GM13977 (cell line): Measurements from ENCODE around the gene CLRN3.

Source experiments
- DNase-seq: peaks from one replicate; pipeline ENCODE4 v3.0.0; 2012; ENCODE audit warnings: low spot score
- CTCF ChIP-seq: IDR thresholded peaks from 2 replicates; pipeline ENCODE4 v1.5.1; 2012; ENCODE audit warnings: mild to moderate bottlenecking, control low read depth; ENCODE audit not compliant: insufficient read depth; ENCODE audit errors: extremely low read depth, missing control alignments
- in situ Hi-C: fragments of 300-500 bp; cut with MboI; formaldehyde crosslinking; loops from one replicate; pipeline ENCODE4 v1.12.0; 2022; ENCODE audit warnings: low sequenced_read_pairs, low pct_unique_long_range_greater_than_20kb, mixed read lengths, inconsistent platforms; ENCODE audit not compliant: unreplicated experiment

CLRN3 gene

GRCh38 chr10:127852456-127852855 lies 40.3 kb downstream of the CLRN3 start:
- no peak for TF ChIP-seq CTCF
- no peak for DNase-seq
- in situ Hi-C loops: no loop called here

- in situ Hi-C loops: no loop called here
- no peak for DNase-seq
- TF ChIP-seq CTCF: no peak
Measured at GRCh38 chr10:127851661-127852194, 41.0 kb downstream of the CLRN3 start.

- in situ Hi-C loops: no loop called here
- DNase-seq: no peak
- TF ChIP-seq CTCF: no peak
Measured at GRCh38 chr10:127850944-127851343, 41.8 kb downstream of the CLRN3 start.

GRCh38 chr10:127849921-127850320 lies 42.8 kb downstream of the CLRN3 start:
- no peak for DNase-seq
- TF ChIP-seq CTCF: no peak
- in situ Hi-C loops: no loop called here

GRCh38 chr10:127849224-127849623 lies 43.5 kb downstream of the CLRN3 start:
- TF ChIP-seq CTCF: no peak
- DNase-seq: no peak
- in situ Hi-C loops: no loop called here

GRCh38 chr10:127848226-127848625 lies 44.5 kb downstream of the CLRN3 start:
- in situ Hi-C loops: no loop called here
- no peak for DNase-seq
- TF ChIP-seq CTCF: no peak

- DNase-seq: no peak
- in situ Hi-C loops: no loop called here
- TF ChIP-seq CTCF: no peak
Measured at GRCh38 chr10:127845756-127846155, 47.0 kb downstream of the CLRN3 start.
